Measurements from ENCODE around the gene MAGI1.
A peak's percentile ranks its signal among the peaks of the same experiment; 100 is the strongest.

Gene MAGI1

DNA sequence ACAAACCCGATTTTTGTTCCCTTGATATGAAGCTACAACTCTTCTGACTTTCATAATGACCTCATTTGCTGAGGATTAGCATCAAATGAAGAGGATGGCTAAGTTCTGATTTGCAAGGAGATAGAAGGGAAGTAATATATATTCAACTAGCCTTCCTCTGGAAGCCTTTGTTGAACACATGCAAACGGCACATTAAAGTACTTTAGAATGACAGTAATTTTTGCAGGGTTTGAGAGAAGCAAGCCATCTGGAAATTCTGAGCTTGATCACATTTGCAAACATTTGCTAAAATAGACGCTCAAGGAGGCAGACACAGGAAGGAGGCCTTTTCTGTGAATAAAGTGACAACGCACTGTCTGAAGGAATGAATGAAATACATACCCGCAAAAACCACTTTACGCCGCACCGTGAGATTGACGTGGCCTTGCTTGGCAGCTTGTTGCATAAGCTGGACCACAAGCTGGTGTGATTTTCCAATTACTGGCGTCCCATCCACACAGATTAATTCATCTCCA lies 657.2 kb downstream of the MAGI1 start:
- DNase-seq, result no peak

DNA sequence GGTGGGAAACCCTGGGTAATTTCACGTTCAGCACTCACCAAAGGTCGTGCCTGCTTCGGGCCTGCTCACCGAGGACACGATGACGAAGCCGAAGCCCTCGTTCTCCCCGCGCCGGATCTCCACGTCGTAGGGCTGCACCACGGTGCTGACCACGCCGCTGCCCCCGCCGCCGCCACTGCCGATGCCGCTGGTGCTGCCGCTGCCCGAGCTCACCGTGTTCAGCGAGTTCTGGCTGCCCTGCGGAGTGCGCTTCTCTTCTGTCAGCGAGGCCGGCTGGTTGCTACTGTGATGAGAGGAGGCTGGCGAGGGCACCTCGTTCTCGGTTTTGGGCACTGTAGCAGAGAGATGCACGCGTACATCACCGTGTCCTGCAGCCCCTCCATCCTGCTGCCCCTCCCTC lies 659.5 kb downstream of the MAGI1 start:
- DNase-seq, result no peak

DNA sequence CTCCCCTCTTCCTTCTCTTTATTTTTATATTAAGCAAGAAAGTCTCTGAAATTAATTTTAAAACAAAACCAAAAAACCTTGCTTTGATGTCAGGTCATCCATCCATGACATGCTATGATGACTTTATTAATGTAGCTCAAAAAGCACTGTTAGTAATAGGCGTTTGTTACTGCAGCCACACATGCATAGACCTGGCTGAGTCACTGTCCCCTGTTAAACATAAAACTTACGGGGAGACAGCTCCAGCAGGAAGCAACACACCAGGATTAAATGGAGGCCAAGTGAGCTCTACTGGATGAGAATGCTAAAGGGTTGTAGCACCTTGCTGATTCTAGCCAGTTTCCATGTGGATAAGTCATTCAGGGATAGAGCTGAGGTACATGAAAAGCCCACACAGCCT lies 661.1 kb downstream of the MAGI1 start:
- DNase-seq, result no peak

DNA sequence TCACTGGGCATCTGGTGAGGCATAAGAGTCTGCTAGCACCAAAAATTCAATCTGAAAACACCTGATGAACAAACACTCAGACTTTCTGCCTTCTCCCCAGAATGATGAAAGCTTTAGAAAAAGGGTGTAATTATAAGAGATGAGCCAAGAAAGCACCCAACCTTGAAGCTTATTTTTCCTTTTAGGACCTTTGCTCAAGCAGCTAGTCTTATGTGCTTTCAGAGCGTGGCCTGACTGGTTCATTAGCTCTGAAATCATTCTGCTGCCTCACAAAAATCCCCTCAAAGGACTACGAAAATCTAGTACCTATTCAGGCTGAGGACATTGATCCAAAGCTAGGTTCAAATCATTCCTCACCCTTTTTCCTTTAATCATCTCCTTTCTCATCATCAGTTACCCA lies 662.3 kb downstream of the MAGI1 start:
- no peak for DNase-seq

DNA sequence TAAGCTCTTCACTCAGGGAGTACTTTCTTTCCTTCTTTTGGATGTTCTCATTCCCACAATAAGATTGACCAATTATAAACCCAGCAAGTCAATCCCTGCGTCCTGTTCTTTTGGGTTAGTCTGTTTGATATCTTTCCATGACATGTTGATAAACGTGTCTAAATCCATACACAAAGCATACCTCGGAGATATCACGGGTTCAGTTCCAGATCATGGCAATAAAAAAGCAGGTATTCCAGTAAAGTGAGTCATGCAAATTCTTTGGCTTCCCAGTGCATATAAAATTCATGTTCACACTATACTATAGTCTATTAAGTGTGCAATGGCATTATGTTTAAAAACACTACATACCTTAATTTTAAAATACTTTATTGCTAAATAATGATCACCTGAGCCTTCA lies 667.7 kb downstream of the MAGI1 start:
- no peak for DNase-seq

DNA sequence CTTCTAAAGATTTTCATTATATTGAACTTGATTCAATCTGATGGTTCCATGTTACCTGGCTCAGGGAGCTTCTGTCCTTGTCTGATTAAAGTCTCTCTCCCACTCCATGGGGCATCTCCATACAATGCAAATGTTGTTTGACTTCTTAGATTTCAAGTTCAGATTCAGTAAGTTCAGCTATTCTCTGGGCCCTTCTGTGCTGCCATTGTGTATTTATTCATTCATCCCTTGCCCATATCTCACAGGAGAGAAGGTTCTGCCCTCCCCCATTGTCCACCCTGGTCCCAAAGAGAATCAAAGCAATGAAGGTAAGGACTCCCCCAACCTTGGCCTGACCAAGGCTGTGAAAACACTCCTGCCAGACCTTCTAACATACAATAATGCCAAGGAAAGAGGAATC lies 669.9 kb downstream of the MAGI1 start:
- no peak for DNase-seq

DNA sequence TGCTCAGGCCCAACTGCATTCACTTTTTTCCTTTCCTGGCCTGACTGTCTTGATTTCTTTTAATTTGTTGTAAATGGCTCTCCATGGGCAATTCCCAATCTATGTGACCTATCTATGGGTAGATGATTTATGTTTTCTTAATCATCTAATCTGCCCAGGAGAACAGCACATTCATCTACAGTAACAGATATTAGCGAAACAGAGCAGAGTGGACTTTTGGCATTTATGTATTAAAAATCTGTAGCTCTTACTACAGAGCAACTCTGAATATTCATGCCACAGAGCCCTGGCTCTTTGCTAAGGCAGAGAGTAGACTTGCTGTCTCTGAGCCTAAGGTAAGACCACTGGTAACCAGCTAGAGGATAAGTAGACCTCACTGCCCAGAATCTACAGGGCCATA lies 676.0 kb downstream of the MAGI1 start:
- no peak for DNase-seq

DNA sequence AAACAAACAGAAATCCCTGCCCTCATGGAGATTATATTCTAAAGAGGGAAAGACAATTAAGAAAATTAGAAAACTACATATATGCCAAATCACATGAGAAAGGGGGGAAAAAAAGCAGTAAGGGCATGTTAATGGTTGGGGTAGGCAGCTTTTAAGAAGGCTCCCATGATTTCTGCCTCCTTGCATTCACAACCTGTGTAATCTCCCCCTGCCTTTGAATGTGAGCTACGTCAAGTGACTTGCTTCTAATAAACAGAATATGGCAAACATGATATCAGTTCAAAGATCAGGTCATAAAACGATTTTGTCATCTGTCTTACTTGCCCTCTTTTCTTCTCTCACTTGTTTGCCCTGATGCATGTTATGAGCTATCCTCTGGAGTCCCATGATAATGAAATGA lies 677.3 kb downstream of the MAGI1 start:
- DNase-seq, result no peak

DNA sequence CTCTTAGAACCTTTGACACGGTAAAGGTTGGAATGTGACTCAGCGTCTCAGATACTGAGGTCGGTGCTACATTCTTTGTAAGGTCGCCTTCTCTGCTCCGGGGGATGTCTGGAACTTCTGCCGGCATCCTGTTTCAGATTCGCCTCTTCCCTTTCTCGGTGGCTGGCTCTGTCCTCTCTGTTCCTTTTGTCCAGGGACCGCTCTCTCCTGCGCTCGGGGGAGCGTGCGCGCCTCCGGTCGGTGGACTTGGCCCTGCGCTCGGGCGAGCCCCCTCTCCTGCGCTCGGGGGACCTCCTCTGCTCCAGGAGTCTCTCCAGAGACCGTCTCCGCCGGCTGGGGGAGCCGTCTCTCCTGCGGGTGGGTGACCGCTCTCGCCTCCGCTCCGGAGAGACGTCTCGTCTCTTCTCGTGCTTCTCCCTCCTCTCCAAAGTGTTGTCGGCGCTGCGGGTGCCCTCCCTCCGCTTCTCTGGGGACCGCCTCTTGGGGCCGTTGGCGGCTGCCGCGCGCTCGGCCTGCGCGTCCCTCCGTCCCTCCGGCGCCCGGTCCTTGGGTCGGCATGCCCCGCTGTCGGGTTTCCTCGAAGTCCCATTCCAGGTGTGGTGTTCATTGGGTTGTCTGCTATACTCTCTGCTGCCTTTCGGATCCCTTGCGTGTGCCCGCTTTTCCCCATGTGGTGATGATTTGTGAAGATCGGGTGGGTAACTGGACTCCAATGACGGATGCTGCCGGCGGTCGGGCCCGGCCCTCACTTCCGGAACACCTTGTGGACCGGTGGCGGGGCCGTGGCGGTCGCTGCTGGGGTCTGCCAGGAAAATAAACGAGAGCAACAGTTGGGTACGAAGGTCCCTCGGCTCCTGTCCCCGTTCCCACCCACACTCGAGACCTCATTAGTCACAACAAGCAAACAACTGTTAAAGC lies 682.1 kb downstream of the MAGI1 start:
- no peak for DNase-seq

DNA sequence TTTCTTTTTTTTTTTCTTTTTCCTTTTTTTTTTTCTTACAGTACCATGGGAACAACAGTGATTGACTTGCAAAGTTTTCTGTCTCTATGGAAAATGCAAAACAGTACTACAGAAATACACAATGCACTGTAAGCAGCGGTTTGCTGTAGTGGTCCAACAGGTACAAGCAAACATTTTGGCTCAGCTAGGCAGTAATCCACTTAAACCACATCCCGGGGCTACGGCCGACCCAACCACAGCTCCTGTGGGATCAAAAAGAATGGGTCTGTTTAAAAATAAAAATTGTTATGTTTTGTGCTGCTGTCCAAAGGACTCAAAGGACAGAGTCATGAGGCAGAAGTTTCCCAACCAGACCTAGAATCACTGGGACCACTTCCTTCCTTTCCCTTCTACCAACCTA lies 683.8 kb downstream of the MAGI1 start:
- no peak for DNase-seq

DNA sequence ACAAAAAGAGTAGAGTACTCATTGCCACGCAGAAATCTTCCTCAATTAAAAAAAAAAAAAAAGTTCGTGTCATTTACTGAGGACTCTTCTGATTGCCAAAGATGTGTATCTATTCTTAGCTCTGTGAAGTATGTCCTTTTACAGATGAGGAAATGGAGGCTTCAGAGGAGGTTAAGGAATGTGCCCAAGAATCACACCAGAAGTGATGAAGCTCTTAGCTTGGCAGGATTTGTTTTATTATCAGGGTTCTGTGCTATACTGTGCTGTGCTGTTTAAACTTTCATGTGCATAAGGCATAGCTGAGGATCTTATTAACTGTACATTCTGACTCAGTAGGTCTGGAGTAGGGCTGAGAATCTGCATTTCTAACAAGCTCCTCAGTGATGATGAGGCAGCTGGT lies 685.8 kb downstream of the MAGI1 start:
- DNase-seq, result no peak

DNA sequence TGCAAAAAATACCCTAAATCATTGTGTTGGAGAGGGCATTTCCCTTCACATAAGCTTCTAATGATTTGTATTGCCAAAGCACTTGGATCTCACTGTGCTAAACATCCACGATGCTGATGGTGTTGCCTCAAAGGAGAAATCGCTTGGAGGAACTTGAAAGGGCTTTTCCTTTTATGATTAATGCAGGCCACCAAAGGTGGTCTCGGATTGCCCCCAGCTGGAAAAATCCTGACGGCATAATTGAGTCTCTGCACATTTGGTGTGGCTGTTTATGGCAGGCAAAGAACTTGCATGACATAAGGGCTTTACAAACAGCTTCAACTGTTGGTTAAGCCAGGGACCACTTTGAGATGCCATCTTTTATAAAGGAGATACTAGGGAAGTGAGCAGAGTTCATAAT lies 687.0 kb downstream of the MAGI1 start:
- no peak for DNase-seq

DNA sequence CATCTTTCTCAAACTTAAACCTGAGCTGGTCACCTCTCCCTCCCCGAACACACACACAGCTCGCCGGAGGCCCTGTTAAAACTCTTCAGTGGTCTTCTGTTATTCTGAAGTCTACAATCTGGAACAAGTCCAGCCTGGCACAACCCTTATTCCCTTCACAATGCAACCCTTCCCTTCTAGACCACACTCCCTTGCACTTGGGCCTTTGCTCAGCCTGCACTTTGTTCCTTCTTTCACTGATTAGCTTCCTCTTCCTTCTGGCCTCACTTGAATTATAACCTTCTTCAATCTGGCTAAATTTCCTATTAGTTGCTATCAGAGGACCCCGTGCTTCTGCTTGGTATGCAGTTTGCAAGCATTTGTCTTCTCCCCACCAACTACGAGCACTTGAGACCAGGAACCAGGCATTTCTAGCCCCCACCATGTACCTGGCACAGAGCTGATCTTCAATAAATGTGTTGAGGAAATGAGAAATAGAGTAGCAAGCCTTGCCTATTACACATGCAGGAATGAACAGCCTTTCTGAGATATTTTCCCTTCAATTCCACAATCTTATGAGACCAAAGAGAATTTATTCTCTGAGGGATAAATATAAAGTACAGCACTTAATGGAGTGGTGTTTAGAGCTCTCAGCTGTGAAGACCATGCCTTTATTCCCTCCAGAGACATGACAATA lies 687.8 kb downstream of the MAGI1 start:
- DNase-seq, result peak; percentile 15 to 27

DNA sequence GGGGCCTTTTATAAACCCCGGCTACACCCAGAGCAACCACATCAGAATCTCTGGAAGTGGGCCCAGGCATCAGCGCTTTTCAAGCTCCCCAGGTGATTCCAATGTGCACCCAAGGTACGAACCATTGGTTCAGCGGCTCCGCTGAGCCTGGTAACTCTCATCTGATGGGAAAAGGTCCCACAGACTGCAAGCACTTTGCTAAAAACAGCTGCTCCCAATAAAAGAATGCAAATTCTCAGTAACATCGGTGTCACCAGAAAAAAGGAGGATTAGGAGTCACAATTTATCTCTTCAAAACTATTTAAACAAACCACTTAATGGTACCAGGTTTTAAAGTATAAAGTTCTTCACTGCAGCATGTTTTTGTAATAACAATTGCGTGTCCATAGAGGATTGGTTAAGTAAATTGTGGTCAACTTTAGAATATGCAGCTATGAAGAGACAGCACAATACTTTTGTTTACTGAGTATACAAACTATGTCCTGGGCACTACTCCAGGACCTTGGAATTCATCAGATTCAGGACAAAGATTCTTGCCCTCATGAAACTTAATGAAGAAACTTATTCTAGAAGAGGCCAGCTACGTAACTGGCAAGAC lies 690.2 kb downstream of the MAGI1 start:
- DNase-seq, result no peak

DNA sequence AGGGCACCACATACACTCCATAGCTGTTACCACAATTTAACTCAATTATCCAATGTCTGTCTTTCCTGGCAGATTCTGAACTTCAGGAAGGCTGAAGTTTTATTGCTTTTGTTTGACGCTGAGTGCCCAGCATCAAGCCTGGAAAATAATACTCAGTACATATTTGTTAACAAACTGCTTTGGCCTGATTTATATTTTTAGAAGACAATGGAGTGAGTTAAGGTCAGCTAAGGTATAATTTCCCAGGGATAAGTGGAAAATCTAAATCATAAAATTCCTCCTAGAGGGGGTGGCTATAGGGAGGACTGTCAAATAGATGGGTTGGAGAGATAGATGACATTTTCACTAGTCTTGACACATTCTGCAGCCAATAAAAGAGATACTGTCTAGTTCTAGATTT lies 691.6 kb downstream of the MAGI1 start:
- no peak for DNase-seq

DNA sequence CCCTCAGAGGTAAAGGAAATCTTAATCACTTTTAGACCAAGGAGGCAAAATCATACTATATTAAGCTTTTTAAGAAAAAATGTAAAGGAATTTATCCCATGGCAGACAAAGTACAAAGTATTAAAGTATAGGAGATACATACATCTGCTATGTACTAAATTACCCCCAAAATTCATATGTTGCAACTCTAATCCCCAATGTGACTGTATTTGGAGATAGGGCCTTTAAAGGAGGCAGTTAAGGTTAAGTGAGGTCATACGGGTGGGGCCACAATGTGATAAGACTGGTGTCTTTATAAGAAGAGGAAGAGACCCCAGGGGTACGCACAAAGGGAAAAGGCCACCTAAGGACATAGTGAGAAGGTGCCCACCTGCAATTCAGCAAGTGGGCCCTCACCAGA lies 693.9 kb downstream of the MAGI1 start:
- DNase-seq, result no peak

DNA sequence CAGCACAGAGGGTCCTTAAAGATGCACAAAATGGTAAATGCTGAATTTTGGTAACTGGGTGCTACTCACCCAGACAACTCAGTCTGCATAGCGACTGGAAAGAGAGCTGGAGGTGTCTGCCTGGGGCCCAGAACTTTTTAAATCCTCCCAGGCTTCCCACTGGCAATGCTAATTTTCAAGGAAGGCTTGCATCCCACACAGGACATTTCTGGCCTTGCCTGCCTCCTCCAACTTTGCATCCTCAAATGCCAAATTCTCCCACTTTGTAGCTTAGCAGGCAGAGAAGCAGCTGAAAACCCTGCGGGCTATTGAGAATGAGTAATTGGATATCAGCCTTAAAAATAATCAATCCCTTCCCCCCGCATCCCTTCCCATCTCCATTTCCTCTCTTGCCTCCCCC lies 694.3 kb downstream of the MAGI1 start:
- no peak for DNase-seq

DNA sequence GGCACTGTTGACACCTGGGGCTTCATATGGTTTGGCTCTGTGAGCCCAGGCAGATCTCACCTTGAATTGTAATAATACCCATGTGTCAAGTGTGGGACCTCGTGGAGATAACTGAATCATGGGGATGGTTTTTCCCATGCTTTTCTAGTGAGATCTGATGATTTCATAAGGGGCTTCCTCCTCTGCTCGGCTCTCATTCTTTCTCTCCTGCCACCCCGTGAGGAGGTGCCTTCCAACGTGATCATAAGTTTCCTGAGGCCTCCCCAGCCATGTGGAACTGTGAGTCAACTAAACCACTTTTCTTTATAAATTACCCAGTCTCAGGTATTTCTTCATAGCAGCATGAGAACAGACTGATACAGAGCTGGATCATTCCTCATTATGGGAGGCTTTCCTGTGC lies 695.0 kb downstream of the MAGI1 start:
- DNase-seq, result no peak

DNA sequence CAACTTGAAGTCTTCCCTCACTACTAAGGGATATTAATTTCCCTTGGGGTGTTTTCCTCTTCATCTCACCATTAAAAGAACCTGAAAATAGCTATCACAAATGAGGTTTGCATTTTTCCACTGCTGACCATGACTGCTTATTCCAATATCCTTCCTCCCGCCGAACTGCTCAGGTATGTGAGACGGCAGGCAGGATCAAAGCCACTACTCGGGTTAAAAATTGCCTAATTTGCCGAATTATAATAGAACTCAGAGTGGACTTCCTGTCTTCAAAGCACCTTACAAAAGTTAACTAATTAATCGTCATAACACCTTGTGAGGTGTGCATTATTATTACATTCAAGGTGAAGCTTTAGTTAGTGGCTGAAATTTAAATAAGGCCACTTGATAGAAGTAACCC lies 695.7 kb downstream of the MAGI1 start:
- DNase-seq, result no peak

DNA sequence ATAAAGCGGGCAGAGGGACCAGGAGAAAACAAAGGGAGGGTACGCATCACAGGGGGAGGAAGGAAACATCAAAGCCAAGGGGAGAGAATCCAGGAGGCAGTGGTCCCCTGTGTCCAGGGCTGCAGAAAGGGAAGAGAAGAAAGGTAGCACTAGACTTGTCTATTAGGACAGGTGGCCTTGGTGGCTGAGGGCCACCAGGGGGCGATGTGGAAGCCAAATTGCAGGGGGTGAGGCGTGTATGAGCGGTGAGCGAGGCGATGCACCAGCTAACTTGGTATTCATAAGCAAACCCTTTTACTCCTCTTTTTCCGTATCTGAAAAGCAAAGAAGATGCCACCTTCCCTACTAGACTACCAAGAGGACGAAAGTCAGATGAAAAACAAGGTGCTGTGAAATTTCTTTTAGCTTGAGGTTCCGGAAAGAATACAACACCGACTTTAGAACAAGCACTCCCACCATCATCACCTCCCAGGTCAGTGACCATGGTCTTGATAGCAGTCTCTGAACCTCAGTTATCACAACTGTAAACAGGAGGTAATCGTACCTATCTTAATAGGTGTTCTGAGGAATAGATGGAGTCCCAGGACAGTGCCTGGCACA lies 696.5 kb downstream of the MAGI1 start:
- peak; percentile 21 to 37 for DNase-seq

DNA sequence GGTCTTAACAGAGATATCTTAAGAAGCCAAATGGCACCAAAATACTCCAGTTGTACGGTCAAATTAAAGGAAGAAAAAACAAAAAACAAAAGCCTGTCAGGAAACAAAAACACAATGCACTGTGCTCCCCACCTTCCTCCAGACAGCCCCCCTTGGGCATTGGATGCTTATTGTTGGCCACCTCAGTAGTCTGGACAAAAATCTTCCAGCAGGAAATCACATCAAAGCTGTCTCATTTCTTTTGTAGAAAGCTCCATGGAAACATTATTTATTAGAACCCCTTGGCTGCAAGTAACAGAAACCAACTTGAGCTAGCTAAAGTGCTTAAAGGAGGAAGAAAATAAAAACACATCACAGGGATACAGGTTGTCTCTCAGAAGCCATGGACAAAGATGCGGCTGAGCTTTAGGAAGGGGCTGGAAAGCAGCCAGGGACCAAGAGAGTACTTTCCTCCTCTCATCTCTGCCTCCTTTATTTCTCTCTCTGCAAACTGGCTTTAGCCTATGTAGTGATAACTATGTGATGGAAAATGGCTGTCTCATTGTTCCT lies 699.5 kb downstream of the MAGI1 start:
- DNase-seq, result no peak

DNA sequence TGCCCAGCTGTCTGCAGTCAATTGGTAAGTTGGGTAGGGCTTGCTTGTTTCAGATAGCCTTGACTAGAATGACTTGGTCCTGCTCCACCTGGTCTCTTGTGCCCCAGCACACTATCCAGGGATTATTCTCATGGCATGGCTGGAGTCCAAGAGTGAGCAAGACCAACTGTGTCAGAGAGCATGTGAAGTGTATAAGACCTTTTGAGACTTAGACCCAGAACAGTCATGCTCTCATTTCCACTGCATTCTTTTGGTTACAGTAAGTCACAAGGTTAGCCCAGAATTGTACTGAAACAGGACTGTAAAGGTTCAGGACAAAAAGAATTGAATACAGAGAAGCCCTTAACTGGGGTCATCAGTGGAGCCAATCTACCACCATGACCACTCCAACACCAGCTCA lies 700.1 kb downstream of the MAGI1 start:
- DNase-seq, result no peak

DNA sequence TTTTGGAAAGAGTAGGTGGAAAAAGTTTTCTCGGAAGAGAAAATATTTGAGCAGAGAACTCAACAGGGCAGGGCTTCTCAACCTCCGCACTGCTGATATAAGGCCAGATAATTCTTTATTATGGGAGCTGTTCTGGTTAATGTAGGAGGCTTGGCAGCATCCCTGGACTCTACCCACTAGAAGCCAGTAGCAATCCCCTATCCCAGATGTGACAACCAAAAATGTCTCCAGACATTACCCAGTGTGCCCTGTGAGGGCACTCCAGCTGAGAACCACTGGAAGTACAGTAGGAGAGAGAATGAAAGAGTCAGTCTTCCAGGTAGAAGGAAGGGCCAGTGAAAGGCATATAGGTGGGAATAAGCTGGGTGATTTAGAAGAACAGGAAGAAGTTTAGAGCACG lies 703.1 kb downstream of the MAGI1 start:
- DNase-seq, result no peak

Measured in Kasumi-1 (cell line).